ENCODE data around the gene ANKRD12. TPM values are rescaled to one million over a fixed set of nuclear protein-coding genes. Genes with fewer than 3 reads are reported as not detected.

The ANKRD12 gene
- total RNA-seq, 1 donor from 2014 or later: 8.5 TPM

- no peak for TF ChIP-seq CTCF (conservative IDR thresholded peaks at IDR 0.05; ENCODE audit: low read depth, low read length)
- DNase-seq (ENCODE audit: low read depth): no peak
- no peak overlapping the region for H3K4me3 ChIP-seq (ENCODE audit: low read depth, low read length)
Observed at GRCh38 chr18:9231852-9232486, 95.4 kb downstream of the ANKRD12 start.

GRCh38 chr18:9232977-9233376 is 96.4 kb downstream of the ANKRD12 start:
- DNase-seq (ENCODE audit: low read depth): no peak
- H3K4me3 ChIP-seq (ENCODE audit: low read depth, low read length): no peak overlapping the region
- no peak for TF ChIP-seq CTCF (conservative IDR thresholded peaks at IDR 0.05; ENCODE audit: low read depth, low read length)

- no peak for TF ChIP-seq CTCF (conservative IDR thresholded peaks at IDR 0.05; ENCODE audit: low read depth, low read length)
- no peak overlapping the region for H3K4me3 ChIP-seq (ENCODE audit: low read depth, low read length)
- no peak for DNase-seq (ENCODE audit: low read depth)
Observed at GRCh38 chr18:9233771-9234440, 97.3 kb downstream of the ANKRD12 start.

- no peak overlapping the region for H3K4me3 ChIP-seq (ENCODE audit: low read depth, low read length)
- DNase-seq (ENCODE audit: low read depth): no peak
- TF ChIP-seq CTCF (conservative IDR thresholded peaks at IDR 0.05; ENCODE audit: low read depth, low read length): no peak
Observed at GRCh38 chr18:9234528-9234927, 97.9 kb downstream of the ANKRD12 start.

GRCh38 chr18:9237981-9238380 is 101.4 kb downstream of the ANKRD12 start:
- no peak for DNase-seq (ENCODE audit: low read depth)
- no peak overlapping the region for H3K4me3 ChIP-seq (ENCODE audit: low read depth, low read length)
- TF ChIP-seq CTCF (conservative IDR thresholded peaks at IDR 0.05; ENCODE audit: low read depth, low read length): no peak

- H3K4me3 ChIP-seq (ENCODE audit: low read depth, low read length): no peak overlapping the region
- no peak for TF ChIP-seq CTCF (conservative IDR thresholded peaks at IDR 0.05; ENCODE audit: low read depth, low read length)
- no peak for DNase-seq (ENCODE audit: low read depth)
Observed at GRCh38 chr18:9239720-9240119, 103.1 kb downstream of the ANKRD12 start.

- no peak for DNase-seq (ENCODE audit: low read depth)
- no peak for TF ChIP-seq CTCF (conservative IDR thresholded peaks at IDR 0.05; ENCODE audit: low read depth, low read length)
- H3K4me3 ChIP-seq (ENCODE audit: low read depth, low read length): no peak overlapping the region
Observed at GRCh38 chr18:9240270-9240669, 103.7 kb downstream of the ANKRD12 start.

Measured in epithelial cell of proximal tubule (primary cell).